ENCODE results near the gene C12orf60.

Gene C12orf60

DNA sequence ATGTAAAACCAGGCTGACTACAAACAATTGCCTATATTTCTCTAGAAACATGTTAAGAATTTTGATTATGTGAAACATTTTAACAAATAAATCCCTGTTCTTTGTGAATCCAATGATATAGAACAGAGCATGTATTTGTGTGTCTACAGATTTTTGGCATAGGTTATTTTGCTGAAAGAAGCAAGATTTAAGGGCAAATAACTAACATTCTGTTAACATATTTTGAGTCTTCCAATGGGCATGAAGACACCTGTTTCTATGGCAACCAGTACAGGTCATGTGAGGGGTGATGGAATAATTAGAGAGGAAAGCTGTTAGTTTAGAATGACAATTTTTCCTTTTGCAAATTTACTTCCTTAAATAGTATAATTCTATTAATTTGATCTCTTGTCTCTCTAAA is 31.0 kb downstream of the C12orf60 start:
- DNase-seq (ENCODE audit: low read depth): no peak

- DNase-seq (ENCODE audit: low read depth): no peak
Measured at GRCh38 chr12:14836336-14837210, 33.1 kb downstream of the C12orf60 start.

DNA sequence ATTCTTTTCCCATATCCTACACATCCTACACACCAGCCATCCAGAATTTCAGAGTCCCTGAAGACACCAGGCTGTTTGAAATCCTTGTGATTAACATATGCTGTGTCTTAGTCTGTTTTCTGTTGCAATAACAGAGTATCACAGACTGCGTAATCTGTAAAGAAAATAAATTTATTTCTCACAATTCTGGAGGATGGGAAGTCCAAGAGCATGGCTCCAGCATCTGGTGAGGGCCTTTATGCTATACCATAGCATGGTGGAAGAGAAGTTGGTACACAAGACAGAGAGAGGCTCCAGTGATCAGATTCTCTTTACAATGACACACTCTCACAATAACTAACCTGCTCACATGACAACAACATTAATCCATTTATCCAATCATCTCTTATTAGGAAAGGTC is 35.8 kb downstream of the C12orf60 start:
- DNase-seq (ENCODE audit: low read depth): no peak

DNA sequence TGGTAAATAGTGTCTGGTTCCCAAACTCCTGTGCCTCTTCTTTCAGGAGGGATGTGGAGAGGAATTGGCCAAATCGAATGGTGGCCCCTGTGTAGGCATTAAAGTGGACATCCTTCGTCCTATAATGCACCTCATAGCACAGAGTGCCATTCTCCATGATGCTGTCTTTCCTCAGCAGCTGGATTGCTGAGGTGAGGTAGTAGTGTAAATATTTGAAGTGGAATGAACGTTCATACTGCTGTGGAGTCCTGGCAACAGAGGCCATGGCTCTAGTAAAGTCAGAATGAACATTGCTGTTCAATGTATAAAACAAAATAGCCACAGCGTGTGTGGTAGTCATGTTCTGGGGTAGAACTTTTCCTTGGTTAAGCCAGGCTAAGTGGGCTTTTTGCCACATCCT is 37.1 kb downstream of the C12orf60 start:
- no peak for DNase-seq (ENCODE audit: low read depth)

- no peak for DNase-seq (ENCODE audit: low read depth)
Measured at GRCh38 chr12:14841761-14842160, 38.3 kb downstream of the C12orf60 start.

GRCh38 chr12:14842315-14842714 is 38.8 kb downstream of the C12orf60 start:
- DNase-seq (ENCODE audit: low read depth): no peak

DNA sequence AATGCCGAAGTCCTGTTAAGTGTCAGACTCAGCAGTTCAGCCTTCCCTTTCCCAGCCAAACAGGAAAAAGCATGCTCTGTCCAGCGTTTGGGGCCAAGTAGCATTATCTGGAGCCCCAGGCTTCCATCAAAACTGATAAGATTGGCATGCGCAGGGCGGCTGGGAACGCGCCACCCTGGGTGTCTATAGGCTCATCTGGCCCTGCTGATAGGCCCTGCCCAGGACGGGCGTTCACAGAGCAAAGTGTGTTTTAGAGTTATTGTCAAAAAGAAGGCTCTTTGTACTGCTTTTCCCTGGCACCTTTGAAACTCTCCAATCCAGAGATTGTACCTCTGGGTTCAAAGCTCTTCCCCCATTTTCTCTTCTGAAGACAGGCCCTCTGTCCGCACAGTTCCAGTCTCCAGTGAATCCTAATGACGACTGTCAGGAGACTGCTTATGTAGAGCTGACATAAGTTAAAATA is 40.0 kb downstream of the C12orf60 start, which contains the start of gene ART4:
Gene ART4 (minus strand): TSS at position 102 of the 463 bp plus-strand sequence. CDS start 413 bp downstream, outside the sequence.
- no peak for DNase-seq (ENCODE audit: low read depth)

DNA sequence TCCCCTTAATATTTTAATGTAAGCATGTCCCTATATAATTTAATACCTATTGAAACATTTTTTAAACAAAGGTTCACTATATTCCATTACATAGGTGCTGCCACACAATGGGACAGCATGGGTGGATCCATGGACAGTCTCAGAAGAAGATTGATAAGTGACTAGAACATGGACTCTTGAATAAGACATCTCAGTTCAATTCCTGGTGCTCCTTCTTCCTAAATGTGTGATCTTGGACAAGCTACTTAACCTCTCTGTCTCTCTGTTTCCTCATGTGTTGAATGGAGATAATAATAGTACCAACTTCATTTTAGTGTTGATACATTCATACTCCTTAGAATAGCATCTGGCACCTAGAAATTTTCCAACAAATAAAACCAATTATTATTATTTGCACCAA is 40.9 kb downstream of the C12orf60 start:
- no peak for DNase-seq (ENCODE audit: low read depth)

- peak; percentile 21 for DNase-seq (ENCODE audit: low read depth)
Measured at GRCh38 chr12:14845350-14845750, 41.9 kb downstream of the C12orf60 start.

- DNase-seq (ENCODE audit: low read depth): no peak
Measured at GRCh38 chr12:14846042-14846587, 42.6 kb downstream of the C12orf60 start.

- no peak for DNase-seq (ENCODE audit: low read depth)
Measured at GRCh38 chr12:14846876-14847580, 43.6 kb downstream of the C12orf60 start.

DNA sequence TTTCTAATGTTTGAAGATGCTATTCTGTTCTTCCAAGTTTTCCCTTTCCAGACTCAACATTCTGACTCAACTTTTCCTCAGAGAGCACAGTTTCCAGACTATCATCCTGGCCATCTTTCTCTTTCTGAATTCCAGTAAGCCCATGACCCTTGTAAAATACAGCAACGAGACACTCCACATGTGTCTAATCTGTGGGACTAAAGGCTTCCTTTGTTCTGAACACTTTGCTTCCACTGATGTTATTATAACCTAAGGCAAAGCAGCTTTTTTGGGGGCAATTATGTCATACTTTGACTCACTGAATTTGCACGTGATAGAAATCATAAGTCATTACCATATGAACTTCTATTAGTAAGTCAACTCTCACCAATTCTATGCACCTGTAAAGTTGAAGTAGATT is 46.2 kb downstream of the C12orf60 start:
- no peak for DNase-seq (ENCODE audit: low read depth)

DNA sequence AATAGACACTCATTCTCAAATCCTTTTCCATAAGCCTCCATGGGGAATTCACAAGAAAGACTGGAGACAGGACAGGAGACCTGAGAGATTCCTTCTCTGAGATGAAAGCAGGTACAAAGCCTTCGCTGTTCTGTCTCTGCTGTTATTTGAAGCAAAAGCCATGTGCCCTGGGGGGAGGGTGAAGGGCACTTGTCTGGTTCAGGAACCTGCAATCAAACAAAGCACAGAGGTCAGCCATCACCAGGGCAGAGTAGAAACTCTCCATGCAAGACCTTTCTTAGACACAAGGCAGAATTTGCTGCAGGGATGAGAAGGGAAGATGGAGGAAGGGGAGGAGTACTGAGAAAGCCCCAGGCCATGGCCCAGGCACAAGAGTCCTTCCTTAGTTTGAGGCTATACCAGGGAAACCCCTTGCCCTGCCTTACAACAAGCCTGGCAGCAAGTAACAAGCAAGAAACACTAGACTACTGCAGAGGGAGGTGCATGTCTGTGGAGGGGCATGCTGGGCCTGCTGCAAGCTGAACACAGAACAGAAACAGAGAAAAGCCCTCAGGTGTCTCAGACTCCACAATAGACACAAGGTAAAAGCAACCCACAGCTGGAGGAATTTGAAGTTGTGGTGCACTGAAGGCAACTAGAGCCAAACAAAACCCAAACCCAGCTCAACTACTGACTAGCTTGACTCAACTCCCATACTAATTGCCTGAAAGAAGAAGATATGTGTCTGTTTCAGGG is 47.6 kb downstream of the C12orf60 start:
- DNase-seq (ENCODE audit: low read depth): no peak

GRCh38 chr12:14852880-14853279 is 49.4 kb downstream of the C12orf60 start:
- DNase-seq (ENCODE audit: low read depth): no peak

DNA sequence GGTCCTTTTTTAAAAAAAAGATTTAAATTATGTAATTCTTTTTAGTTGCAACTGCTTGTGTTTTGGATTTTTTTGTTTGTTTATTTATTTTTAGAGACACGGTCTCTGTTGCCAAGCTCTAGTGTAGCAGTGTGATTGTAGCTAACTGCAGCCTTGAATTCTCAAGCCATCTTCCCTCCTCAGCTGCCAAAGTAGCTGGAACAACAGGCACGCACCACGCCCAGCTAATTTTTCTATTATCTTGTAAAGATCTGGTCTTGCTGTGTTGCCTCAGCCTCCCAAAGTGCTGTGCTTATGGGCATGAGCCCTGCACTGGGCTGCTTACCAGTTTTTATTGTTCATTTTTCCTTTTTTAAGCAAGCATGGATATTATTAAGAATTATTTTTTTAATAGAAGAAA is 50.5 kb downstream of the C12orf60 start:
- no peak for DNase-seq (ENCODE audit: low read depth)

DNA sequence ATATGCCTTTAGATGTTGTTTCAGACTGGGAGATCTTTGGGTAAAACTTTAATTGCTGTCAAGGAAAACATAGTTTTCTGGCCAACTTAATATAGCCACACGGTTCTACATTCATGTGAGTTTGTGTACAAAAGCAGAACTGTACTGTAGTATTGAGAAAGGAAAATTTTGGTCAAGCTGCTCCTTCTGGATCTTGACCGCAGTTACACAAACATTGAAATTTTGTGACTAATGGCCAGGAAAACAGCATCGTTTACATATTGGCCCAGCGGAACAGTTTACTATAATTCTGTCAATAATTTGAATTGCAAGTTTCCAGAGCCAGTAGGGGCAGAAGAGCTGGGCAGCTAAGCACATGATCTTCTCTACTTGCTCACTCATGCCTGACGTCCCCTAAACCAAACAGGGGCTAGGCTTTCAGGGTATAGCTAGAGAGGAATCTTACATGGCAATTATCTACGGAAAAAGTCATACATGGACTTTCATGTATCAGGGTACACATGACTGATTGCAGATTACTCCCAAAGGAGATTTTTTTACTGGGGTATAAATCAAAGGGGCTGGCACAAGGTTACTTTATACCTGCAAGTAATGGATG is 51.2 kb downstream of the C12orf60 start:
- DNase-seq (ENCODE audit: low read depth): no peak

- DNase-seq (ENCODE audit: low read depth): no peak
Measured at GRCh38 chr12:14858513-14858912, 55.0 kb downstream of the C12orf60 start.

DNA sequence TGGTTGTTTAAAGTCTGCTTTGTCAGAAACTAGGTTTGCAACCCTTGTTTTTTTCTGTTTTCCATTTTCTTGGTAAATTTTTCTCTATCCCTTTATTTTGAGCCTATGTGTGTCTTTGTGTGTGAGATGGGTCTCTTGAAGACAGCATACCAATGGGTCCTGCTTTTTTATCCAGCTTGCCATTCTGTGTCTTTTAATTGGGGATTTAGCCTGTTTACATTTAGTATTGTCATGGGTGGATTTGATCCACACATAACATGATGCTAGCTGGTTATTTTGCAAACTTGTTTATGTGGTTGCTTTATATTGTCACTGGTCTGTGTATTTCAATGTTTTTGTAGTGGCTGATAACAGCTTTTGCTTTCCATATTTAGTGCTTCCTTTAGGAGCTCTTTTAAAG is 57.0 kb downstream of the C12orf60 start:
- DNase-seq (ENCODE audit: low read depth): no peak

GRCh38 chr12:14868916-14869506 is 65.5 kb downstream of the C12orf60 start:
- no peak for DNase-seq (ENCODE audit: low read depth)

GRCh38 chr12:14871247-14871646 is 67.8 kb downstream of the C12orf60 start:
- no peak for DNase-seq (ENCODE audit: low read depth)

GRCh38 chr12:14871886-14872285 is 68.4 kb downstream of the C12orf60 start:
- no peak for DNase-seq (ENCODE audit: low read depth)

All from activated gamma-delta T cell treated with anti-CD3 and anti-CD28 coated beads, Interleukin-2, amount 50 U/mL, for 16 hours (primary cell).